Lower leg skin (tissue), 4 donors: Measurements from ENCODE around the gene USP46. TPM values are rescaled to one million over a fixed set of nuclear protein-coding genes. Genes with fewer than 3 reads are reported as not detected.

Experiments
- DNase-seq, 2 donors: peaks; one replicate each; pipeline ENCODE4 v3.0.0-alpha.2; 2019; ENCODE audit warnings: low spot score in 2 of 2
- H3K4me3 ChIP-seq: fragments of 200-600 bp; sonication (generic); 2 replicates; pipeline ENCODE4 v1.5.1; 2017; ENCODE audit warnings: mild to moderate bottlenecking, low read depth; ENCODE audit not compliant: poor library complexity, severe bottlenecking
- POLR2A ChIP-seq, 2 donors: fragments of 450-650 bp; IDR thresholded peaks; one replicate each; pipeline ENCODE4 v1.6.1; 2016 to 2017; ENCODE audit warnings: antibody characterized with exemption in 2 of 2, mild to moderate bottlenecking in 1 of 2, moderate library complexity in 1 of 2
- WGBS, 2 donors: methylation state at CpG; one replicate each; pipeline ENCODE4 v1.1.5; 2018; 5-methylcytosine and 5-hydroxymethylcytosine counted together
- intact Hi-C: fragments of 100-400 bp; cut with DNase I; formaldehyde crosslinking; loops from one replicate; pipeline ENCODE4 v1.15.0; 2023; ENCODE audit warnings: low total_unique reads
- total RNA-seq, 4 donors: library from RNA; depleted of rRNA; stranded (reverse); fragments of >200 nt; gene quantifications; one replicate each; pipeline ENCODE4 v1.1.0, GENCODE V29; 2016
- TF ChIP-seq, protein P1 (sequence below), 3 donors: fragments of 450-650 bp; IDR thresholded peaks; one replicate each; pipeline ENCODE4 v1.5.1; 2016; ENCODE audit warnings: antibody characterized with exemption in 3 of 3, mild to moderate bottlenecking in 3 of 3, moderate library complexity in 2 of 3

Gene USP46
- total RNA-seq, 4 donors from 2014 or later, result 7.5 to 16.7 (median 12.5) TPM

DNA sequence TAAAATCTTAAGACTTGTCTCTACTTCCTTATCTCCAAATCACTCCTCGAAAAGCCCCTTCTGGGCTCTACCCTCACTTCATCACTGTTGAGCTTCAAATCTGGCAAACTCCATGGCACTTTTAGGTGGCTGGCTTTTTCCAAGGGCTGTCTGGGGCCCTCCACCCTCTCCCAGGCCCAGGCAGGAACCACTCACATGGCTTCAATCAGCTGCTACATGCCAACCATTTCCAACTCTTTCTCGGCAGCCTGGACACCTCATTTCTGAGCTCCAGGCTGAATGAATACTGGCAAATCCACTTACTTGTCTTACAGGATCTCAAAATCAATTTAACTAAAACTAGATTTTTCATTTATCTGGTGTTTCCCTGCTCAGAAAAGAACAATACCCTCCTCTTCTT, 22.0 kb downstream of the USP46 start:
- no peak for DNase-seq
- TF ChIP-seq, protein P1, sequence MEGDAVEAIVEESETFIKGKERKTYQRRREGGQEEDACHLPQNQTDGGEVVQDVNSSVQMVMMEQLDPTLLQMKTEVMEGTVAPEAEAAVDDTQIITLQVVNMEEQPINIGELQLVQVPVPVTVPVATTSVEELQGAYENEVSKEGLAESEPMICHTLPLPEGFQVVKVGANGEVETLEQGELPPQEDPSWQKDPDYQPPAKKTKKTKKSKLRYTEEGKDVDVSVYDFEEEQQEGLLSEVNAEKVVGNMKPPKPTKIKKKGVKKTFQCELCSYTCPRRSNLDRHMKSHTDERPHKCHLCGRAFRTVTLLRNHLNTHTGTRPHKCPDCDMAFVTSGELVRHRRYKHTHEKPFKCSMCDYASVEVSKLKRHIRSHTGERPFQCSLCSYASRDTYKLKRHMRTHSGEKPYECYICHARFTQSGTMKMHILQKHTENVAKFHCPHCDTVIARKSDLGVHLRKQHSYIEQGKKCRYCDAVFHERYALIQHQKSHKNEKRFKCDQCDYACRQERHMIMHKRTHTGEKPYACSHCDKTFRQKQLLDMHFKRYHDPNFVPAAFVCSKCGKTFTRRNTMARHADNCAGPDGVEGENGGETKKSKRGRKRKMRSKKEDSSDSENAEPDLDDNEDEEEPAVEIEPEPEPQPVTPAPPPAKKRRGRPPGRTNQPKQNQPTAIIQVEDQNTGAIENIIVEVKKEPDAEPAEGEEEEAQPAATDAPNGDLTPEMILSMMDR (IDR thresholded peaks at IDR 0.05), result no peak
- no peak for TF ChIP-seq POLR2A (IDR thresholded peaks at IDR 0.05)
- H3K4me3 ChIP-seq, result no peak overlapping the region
- intact Hi-C loops, result no loop called here
- WGBS, 2 donors, result 48 to 51% methylated on average over 2 of the region's 2 CpGs

DNA sequence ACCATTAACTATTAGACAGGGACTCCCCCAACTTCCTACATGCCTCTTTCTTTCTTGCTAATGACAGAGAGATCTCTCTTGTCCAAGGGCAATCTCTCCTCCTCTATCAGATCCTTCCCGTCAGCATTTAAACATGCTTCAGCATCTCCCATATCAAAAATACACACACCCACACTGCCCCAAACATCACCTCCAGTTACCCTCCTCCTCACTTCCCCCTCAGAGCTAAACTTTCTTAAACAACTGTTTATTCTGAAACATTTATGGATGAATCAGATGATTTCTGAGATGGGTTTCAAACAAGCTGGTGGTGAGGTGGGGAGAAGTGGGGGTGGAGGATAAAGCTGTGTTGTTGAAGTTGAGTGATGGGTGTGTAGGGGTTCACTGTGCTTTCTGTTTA, 23.5 kb downstream of the USP46 start:
- intact Hi-C loops, result no loop called here

DNA sequence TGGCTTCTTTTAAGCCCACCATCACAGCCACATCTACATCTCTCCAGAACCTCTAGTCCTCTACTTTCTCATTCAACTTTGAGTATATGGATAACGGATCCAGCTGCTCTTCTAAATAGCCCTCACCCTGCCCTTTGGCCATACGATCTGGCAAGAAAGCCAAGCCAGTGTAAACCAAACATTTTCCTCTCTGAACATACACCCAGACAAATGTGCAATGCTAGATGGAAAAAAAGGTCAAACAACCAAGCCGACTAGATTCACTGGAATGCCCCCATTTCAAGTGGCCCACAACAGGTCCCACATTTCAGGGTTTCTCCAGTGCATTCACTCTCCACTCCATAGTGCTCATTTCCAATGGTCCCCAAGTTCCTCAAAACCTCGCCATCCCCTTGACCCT, 24.0 kb downstream of the USP46 start:
- DNase-seq, result no peak
- H3K4me3 ChIP-seq, result no peak overlapping the region
- WGBS, 2 donors, result 70 to 81% methylated on average over 4 of the region's 4 CpGs
- no peak for TF ChIP-seq POLR2A (IDR thresholded peaks at IDR 0.05)
- TF ChIP-seq, protein P1 (IDR thresholded peaks at IDR 0.05), result no peak
- intact Hi-C loops, result no loop called here

More for the DNA sequence above, 23.5 kb downstream of the USP46 start:
- TF ChIP-seq, protein P1 (IDR thresholded peaks at IDR 0.05), result no peak
- no peak for TF ChIP-seq POLR2A (IDR thresholded peaks at IDR 0.05)
- 71 to 85% methylated on average over 1 of the region's 1 CpG for WGBS, 2 donors
- no peak for DNase-seq
- H3K4me3 ChIP-seq, result no peak overlapping the region

DNA sequence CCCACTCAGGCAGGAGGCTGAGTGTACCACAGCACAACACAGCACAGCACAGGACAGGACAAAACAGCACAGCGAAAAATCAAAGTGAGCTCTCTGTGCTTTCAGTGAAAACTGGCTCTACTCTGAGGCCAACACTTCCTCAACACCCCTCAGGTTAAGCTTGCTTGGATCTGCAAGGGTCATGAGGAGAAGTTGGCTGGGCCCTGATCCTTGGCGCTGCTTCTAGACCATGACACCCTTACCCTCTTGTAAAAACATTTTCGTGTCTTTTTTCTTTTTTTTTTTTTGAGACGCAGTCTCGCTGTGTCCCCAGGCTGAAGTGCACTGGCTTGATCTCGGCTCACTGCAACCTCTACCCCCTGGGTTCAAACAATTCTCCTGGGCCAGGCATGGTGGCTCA, 25.3 kb downstream of the USP46 start:
- 94 to 97% methylated on average over 6 of the region's 6 CpGs for WGBS, 2 donors
- no peak for DNase-seq
- intact Hi-C loops, result no loop called here
- H3K4me3 ChIP-seq, result no peak overlapping the region
- TF ChIP-seq, protein P1 (IDR thresholded peaks at IDR 0.05), result no peak
- TF ChIP-seq POLR2A (IDR thresholded peaks at IDR 0.05), result no peak

DNA sequence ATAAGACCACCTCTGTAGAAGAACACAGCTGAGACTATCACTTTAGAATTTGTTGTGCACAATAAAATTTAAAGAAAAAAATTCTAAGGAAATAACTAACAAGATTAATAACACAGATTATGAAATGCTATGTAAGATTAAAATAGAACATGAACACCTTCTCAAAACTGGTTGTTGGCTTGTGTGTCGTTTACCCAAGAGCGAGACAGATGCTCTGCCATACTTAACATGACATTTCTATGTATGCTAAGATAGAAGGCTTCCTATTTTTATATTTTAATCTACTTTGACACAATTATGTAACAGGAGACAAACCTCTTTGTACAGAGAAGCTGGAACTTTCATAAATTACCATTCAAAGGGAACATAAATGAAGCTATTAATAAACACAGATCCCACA, 30.1 kb downstream of the USP46 start:
- TF ChIP-seq, protein P1 (IDR thresholded peaks at IDR 0.05), result no peak
- WGBS, 2 donors, result 78 to 84% methylated on average over 2 of the region's 2 CpGs
- DNase-seq, result no peak
- intact Hi-C loops, result no loop called here
- H3K4me3 ChIP-seq, result no peak overlapping the region

DNA sequence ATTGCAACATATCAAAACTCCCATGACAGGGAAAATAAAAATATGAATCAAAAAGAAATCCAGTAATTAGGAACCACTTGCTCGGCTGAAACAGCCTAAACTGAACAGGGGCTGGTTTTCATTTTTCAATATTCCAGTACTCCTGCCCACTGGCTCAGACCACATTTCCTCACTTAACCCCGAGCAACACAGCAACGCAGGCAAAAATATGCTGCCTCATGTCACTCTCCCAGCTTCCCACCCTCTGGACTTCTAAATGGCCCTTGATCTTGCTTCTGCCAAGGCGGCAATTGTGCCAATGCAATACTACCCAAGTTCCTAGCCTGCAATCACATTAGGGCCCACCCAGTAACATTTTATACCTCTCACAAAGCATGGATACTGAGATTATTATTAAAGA, 30.6 kb downstream of the USP46 start:
- no peak overlapping the region for H3K4me3 ChIP-seq
- TF ChIP-seq, protein P1 (IDR thresholded peaks at IDR 0.05), result no peak
- TF ChIP-seq POLR2A (IDR thresholded peaks at IDR 0.05), result no peak
- 63 to 81% methylated on average over 4 of the region's 4 CpGs for WGBS, 2 donors
- intact Hi-C loops, result no loop called here
- no peak for DNase-seq
